Activated B cell treated with CpG ODN at 0.5 μM for 24 hours (primary cell): ENCODE data around the gene PGR. TPM values are rescaled to one million over a fixed set of nuclear protein-coding genes. Genes with fewer than 3 reads are reported as not detected.
A peak's percentile ranks its signal among the peaks of the same experiment; 100 is the strongest.

Source experiments
- ATAC-seq: fragments of 200-7000 bp; cut with Tn5 transposase; one replicate; pipeline ENCODE4 v1.10.0; 2021; ENCODE audit warnings: low read depth, mild to moderate bottlenecking, moderate library complexity
- CTCF ChIA-PET: fragments of 350-600 bp; sonication (Branson Sonifier 250); formaldehyde crosslinking; loops from one replicate; lab custom pipeline; 2021; ENCODE audit warnings: antibody characterized with exemption; lab: Charles Lee
- POLR2A ChIA-PET: fragments of 350-600 bp; sonication (Branson Sonifier 250); formaldehyde crosslinking; loops from one replicate; lab custom pipeline; 2021; ENCODE audit warnings: antibody characterized with exemption; lab: Charles Lee
- DNase-seq: peaks from one replicate; pipeline ENCODE4 v3.0.0; 2022
- H3K27ac Mint-ChIP-seq: one replicate; pipeline ENCODE4 v1.8.0; 2020; ENCODE audit warnings: mixed read lengths
- H3K27me3 Mint-ChIP-seq: one replicate; pipeline ENCODE4 v1.8.0; 2021; ENCODE audit warnings: mixed read lengths
- H3K36me3 Mint-ChIP-seq: one replicate; pipeline ENCODE4 v1.8.0; 2021; ENCODE audit warnings: low read depth, mixed read lengths
- H3K4me1 Mint-ChIP-seq: one replicate; pipeline ENCODE4 v1.8.0; 2021; ENCODE audit warnings: mixed read lengths
- H3K4me3 Mint-ChIP-seq: one replicate; pipeline ENCODE4 v1.8.0; 2020; ENCODE audit warnings: mild to moderate bottlenecking, mixed read lengths
- H3K9me3 Mint-ChIP-seq: one replicate; pipeline ENCODE4 v1.8.0; 2020; ENCODE audit warnings: mixed read lengths
- CTCF ChIP-seq: fragments of 200-600 bp; IDR thresholded peaks from one replicate; pipeline ENCODE4 v1.8.0; 2022; ENCODE audit warnings: antibody characterized with exemption, mild to moderate bottlenecking
- intact Hi-C: fragments of 100-400 bp; cut with micrococcal nuclease; formaldehyde crosslinking; loops from one replicate; pipeline ENCODE4 v1.15.1; 2024
- total RNA-seq: library from RNA; stranded (reverse); gene quantifications from 2 replicates; pipeline ENCODE4 v1.2.3, GENCODE V29; 2022

Gene PGR
- total RNA-seq, 1 donor from 2014 or later = not detected

- Mint-ChIP-seq H3K4me1 (peaks cover 27% of the 10 kb centered on the region), H3K9me3 (peaks cover 7% of the 10 kb centered on the region), H3K4me3 (peak overlapping the region; percentile 48), H3K27me3 (no peaks in the 10 kb centered on the region), H3K27ac (peak overlapping the region; percentile 85), H3K36me3 (no peaks in the 10 kb centered on the region)
- intact Hi-C loops = no loop called here
- POLR2A ChIA-PET = no interaction called here
- CTCF ChIA-PET = no interaction called here
- no peak for TF ChIP-seq CTCF
- DNase-seq (no peak), ATAC-seq (no peak)
Observed at GRCh38 chr11:101009690-101010055, 119.9 kb downstream of the PGR start.

- ChIA-PET CTCF (interaction anchor here (0.7 kb wide), 1 partner anchor 56 kb away, joined by 3 read pairs; no protein-coding TSS in a partner anchor), POLR2A (no interaction called here)
- H3K4me1 Mint-ChIP-seq = peaks cover 27% of the 10 kb centered on the region
- ATAC-seq = peak; percentile 40
- H3K27me3 Mint-ChIP-seq = no peaks in the 10 kb centered on the region
- H3K36me3 Mint-ChIP-seq = no peaks in the 10 kb centered on the region
- peaks cover 7% of the 10 kb centered on the region for H3K9me3 Mint-ChIP-seq
- no peak for TF ChIP-seq CTCF
- peak overlapping the region; percentile 48 for H3K4me3 Mint-ChIP-seq
- intact Hi-C loops = no loop called here
- DNase-seq = no peak
- H3K27ac Mint-ChIP-seq = peak overlapping the region; percentile 85
Observed at GRCh38 chr11:101008961-101009689, 120.5 kb downstream of the PGR start.

GRCh38 chr11:101003468-101003867 is 126.1 kb downstream of the PGR start:
- no peak overlapping the region for H3K4me3 Mint-ChIP-seq
- H3K9me3 Mint-ChIP-seq = peaks cover 2% of the 10 kb centered on the region
- no peak for ATAC-seq
- no peaks in the 10 kb centered on the region for H3K36me3 Mint-ChIP-seq
- H3K27me3 Mint-ChIP-seq = no peaks in the 10 kb centered on the region
- peaks cover 2% of the 10 kb centered on the region for H3K4me1 Mint-ChIP-seq
- ChIA-PET POLR2A (no interaction called here), CTCF (no interaction called here)
- intact Hi-C loops = no loop called here
- TF ChIP-seq CTCF = no peak
- no peak overlapping the region for H3K27ac Mint-ChIP-seq
- DNase-seq = no peak

- H3K4me1 Mint-ChIP-seq = no peaks in the 10 kb centered on the region
- no peak overlapping the region for H3K27ac Mint-ChIP-seq
- ChIA-PET CTCF (no interaction called here), POLR2A (interaction anchor here (0.6 kb wide), 1 partner anchor 386 kb away, joined by 4 read pairs; no protein-coding TSS in a partner anchor)
- no peaks in the 10 kb centered on the region for H3K27me3 Mint-ChIP-seq
- no peak overlapping the region for H3K4me3 Mint-ChIP-seq
- no peaks in the 10 kb centered on the region for H3K36me3 Mint-ChIP-seq
- H3K9me3 Mint-ChIP-seq = no peaks in the 10 kb centered on the region
- TF ChIP-seq CTCF = no peak
- DNase-seq = no peak
- ATAC-seq = no peak
- intact Hi-C loops = no loop called here
Observed at GRCh38 chr11:100999756-101000155, 129.9 kb downstream of the PGR start.

GRCh38 chr11:100994966-100995365 is 134.6 kb downstream of the PGR start:
- no peaks in the 10 kb centered on the region for H3K36me3 Mint-ChIP-seq
- no peaks in the 10 kb centered on the region for H3K27me3 Mint-ChIP-seq
- no peak overlapping the region for H3K4me3 Mint-ChIP-seq
- H3K4me1 Mint-ChIP-seq = no peaks in the 10 kb centered on the region
- no peak for TF ChIP-seq CTCF
- ATAC-seq (no peak), DNase-seq (no peak)
- POLR2A ChIA-PET = no interaction called here
- intact Hi-C loops = no loop called here
- CTCF ChIA-PET = no interaction called here
- no peak overlapping the region for H3K27ac Mint-ChIP-seq
- no peaks in the 10 kb centered on the region for H3K9me3 Mint-ChIP-seq
